ENCODE results near the gene UGT1A8.

- TF ChIP-seq CTCF (IDR thresholded peaks at IDR 0.05; ENCODE audit: extremely low read depth in 1 of 2, insufficient read depth in 1 of 2, low read depth in 1 of 2, low read length in 2 of 2) (no peak), POLR2A (IDR thresholded peaks at IDR 0.05; ENCODE audit: low read depth, low read length) (no peak), MAX (IDR thresholded peaks at IDR 0.05; ENCODE audit: insufficient read depth, insufficient read length) (no peak)
Measured at GRCh38 chr2:233801357-233802131, 184.1 kb downstream of the UGT1A8 start.

Data from endothelial cell of umbilical vein (primary cell).